GM18867 (cell line): ENCODE results near the gene LITAF.
A peak's percentile ranks its signal among the peaks of the same experiment; 100 is the strongest.
"Not testable (repeated sequence)": the region's sequence is repeated elsewhere in the genome, so short reads cannot be mapped to it uniquely, and the experiment has no call there.

Source experiments
- ATAC-seq: cut with Tn5 transposase; IDR thresholded peaks from one replicate; pipeline ENCODE4 v1.9.1; 2021; ENCODE audit warnings: mild to moderate bottlenecking, moderate library complexity; ENCODE audit not compliant: unreplicated experiment

LITAF gene

GRCh38 chr16:11577290-11577660, 9.4 kb downstream of the LITAF start:
- not testable (repeated sequence) for ATAC-seq

GRCh38 chr16:11576427-11577289, 10.1 kb downstream of the LITAF start:
- ATAC-seq = peak; percentile 53

GRCh38 chr16:11575223-11575589, 11.5 kb downstream of the LITAF start:
- ATAC-seq = no peak

- ATAC-seq = no peak
Measured at GRCh38 chr16:11572301-11572995, 14.3 kb downstream of the LITAF start.

GRCh38 chr16:11571549-11571948, 15.2 kb downstream of the LITAF start:
- no peak for ATAC-seq

GRCh38 chr16:11570806-11571205, 15.9 kb downstream of the LITAF start:
- no peak for ATAC-seq

GRCh38 chr16:11570258-11570657, 16.5 kb downstream of the LITAF start:
- no peak for ATAC-seq

- ATAC-seq = no peak
Measured at GRCh38 chr16:11566398-11566797, 20.3 kb downstream of the LITAF start.

- no peak for ATAC-seq
Measured at GRCh38 chr16:11565665-11566064, 21.1 kb downstream of the LITAF start.

- no peak for ATAC-seq
Measured at GRCh38 chr16:11564046-11564926, 22.4 kb downstream of the LITAF start.

GRCh38 chr16:11563493-11564040, 23.2 kb downstream of the LITAF start:
- ATAC-seq = no peak

- ATAC-seq = no peak
Measured at GRCh38 chr16:11562941-11563340, 23.8 kb downstream of the LITAF start.

- no peak for ATAC-seq
Measured at GRCh38 chr16:11562411-11562810, 24.3 kb downstream of the LITAF start.

- no peak for ATAC-seq
Measured at GRCh38 chr16:11561856-11562255, 24.9 kb downstream of the LITAF start.

GRCh38 chr16:11561454-11561805, 25.3 kb downstream of the LITAF start:
- no peak for ATAC-seq

GRCh38 chr16:11560701-11561453, 25.8 kb downstream of the LITAF start:
- ATAC-seq = no peak

GRCh38 chr16:11558308-11558823, 28.4 kb downstream of the LITAF start:
- ATAC-seq = not testable (repeated sequence)

- no peak for ATAC-seq
Measured at GRCh38 chr16:11557801-11558200, 28.9 kb downstream of the LITAF start.

- ATAC-seq = no peak
Measured at GRCh38 chr16:11556945-11557720, 29.6 kb downstream of the LITAF start.
